Keratinocyte (primary cell): ENCODE results near the gene KIF21A. TPM values are rescaled to one million over a fixed set of nuclear protein-coding genes. Genes with fewer than 3 reads are reported as not detected.

Experiments
- DNase-seq: peaks from one replicate; pipeline ENCODE4 v3.0.0-alpha.2; 2011; ENCODE audit warnings: low read depth, missing footprints, low spot score
- FAIRE-seq: peaks from 2 replicates; lab custom pipeline; 2011; peaks lifted over from hg19 to GRCh38; lab: Jason Lieb, UNC
- H2AFZ ChIP-seq: 2 replicates; pipeline ENCODE4 v1.6.0; 2012; ENCODE audit warnings: low read length, control low read depth, inconsistent platforms; ENCODE audit not compliant: control insufficient read depth
- H3K27ac ChIP-seq: 2 replicates; pipeline ENCODE4 v1.5.1; 2011; ENCODE audit warnings: low read length; ENCODE audit not compliant: control insufficient read depth, insufficient read depth
- H3K27me3 ChIP-seq: 3 replicates; pipeline ENCODE4 v1.6.0; 2011; ENCODE audit warnings: low read length; ENCODE audit not compliant: control insufficient read depth, insufficient read depth; ENCODE audit errors: extremely low read depth
- H3K36me3 ChIP-seq, 2 experiments: 2 replicates in 1 of 2; 3 replicates in 1 of 2; pipeline ENCODE4 v1.5.1; 2011; ENCODE audit warnings: low read length in 2 of 2, mild to moderate bottlenecking in 1 of 2; ENCODE audit not compliant: control insufficient read depth in 2 of 2, insufficient read depth in 2 of 2; ENCODE audit errors: extremely low read depth in 1 of 2
- H3K4me1 ChIP-seq: 3 replicates; pipeline ENCODE4 v1.5.1; 2011; ENCODE audit warnings: low read length; ENCODE audit not compliant: control insufficient read depth, insufficient read depth; ENCODE audit errors: extremely low read depth
- H3K4me2 ChIP-seq: 3 replicates; pipeline ENCODE4 v1.6.0; 2011; ENCODE audit warnings: low read depth, low read length; ENCODE audit not compliant: control insufficient read depth, insufficient read depth; ENCODE audit errors: extremely low read depth
- H3K4me3 ChIP-seq, 3 experiments: fragments of 200-600 bp in 1 of 3; sonication (generic) in 1 of 3; 2 replicates in 2 of 3; 3 replicates in 1 of 3; pipeline ENCODE4 v1.5.1; 2011 to 2016; ENCODE audit warnings: low read length in 3 of 3, mild to moderate bottlenecking in 3 of 3, control low read depth in 2 of 3, inconsistent platforms in 1 of 3, low read depth in 1 of 3, mixed read lengths in 1 of 3, mixed run types in 1 of 3, moderate library complexity in 1 of 3; ENCODE audit not compliant: control insufficient read depth in 2 of 3, insufficient read depth in 2 of 3; ENCODE audit errors: extremely low read depth in 1 of 3
- H3K79me2 ChIP-seq: 2 replicates; pipeline ENCODE4 v1.6.0; 2012; ENCODE audit warnings: low read length; ENCODE audit not compliant: control insufficient read depth, insufficient read depth
- H3K9ac ChIP-seq: 3 replicates; pipeline ENCODE4 v1.6.0; 2011; ENCODE audit warnings: low read length; ENCODE audit not compliant: control insufficient read depth, insufficient read depth; ENCODE audit errors: extremely low read depth
- H3K9me1 ChIP-seq: 3 replicates; pipeline ENCODE4 v1.6.0; 2011; ENCODE audit warnings: low read length; ENCODE audit not compliant: control insufficient read depth, insufficient read depth; ENCODE audit errors: extremely low read depth
- H3K9me3 ChIP-seq: 2 replicates; pipeline ENCODE4 v1.5.1; 2012; ENCODE audit warnings: low read depth, low read length; ENCODE audit not compliant: control insufficient read depth
- H4K20me1 ChIP-seq: 3 replicates; pipeline ENCODE4 v1.6.0; 2011; ENCODE audit warnings: low read length; ENCODE audit not compliant: control insufficient read depth, insufficient read depth; ENCODE audit errors: extremely low read depth
- CTCF ChIP-seq, 3 experiments: IDR thresholded peaks in 1 of 3; conservative IDR thresholded peaks in 1 of 3; optimal IDR thresholded peaks in 1 of 3; 2 replicates in 2 of 3; 3 replicates in 1 of 3; pipeline versions ENCODE3 to v1.5.1; 2011; ENCODE audit warnings: low read length in 3 of 3, mild to moderate bottlenecking in 3 of 3, moderate library complexity in 2 of 3, control low read depth in 1 of 3, inconsistent platforms in 1 of 3; ENCODE audit not compliant: insufficient read depth in 2 of 3; ENCODE audit errors: extremely low read depth in 1 of 3
- EZH2 ChIP-seq: IDR thresholded peaks from one replicate; pipeline ENCODE4 v1.6.1; 2012; ENCODE audit warnings: inconsistent platforms, mild to moderate bottlenecking, low read length, moderate library complexity
- dilution Hi-C: fragments of 300-500 bp; cut with MboI; formaldehyde crosslinking; loops from one replicate; pipeline ENCODE4 v1.7.0; 2020; ENCODE audit warnings: low sequenced_read_pairs; ENCODE audit not compliant: extremely low pct_ligation_motif_present
- polyA plus RNA-seq, 5 experiments: library from polyadenylated mRNA; depleted of rRNA in 3 of 5; stranded (reverse) in 3 of 5; stranded (forward) in 1 of 5; unstranded in 1 of 5; fragments of >200 nt; gene quantifications; 1 replicate in 1 of 5; 2 replicates in 3 of 5; 3 replicates in 1 of 5; pipeline versions ENCODE4 v1.2.1 to v1.2.3, GENCODE V29; 2011 to 2012; ENCODE audit warnings: missing spikeins in 2 of 5, low read depth in 1 of 5, low replicate concordance in 1 of 5

KIF21A gene
- polyA plus RNA-seq, 1 donor (not counting 4 experiments of a cell fraction or from before 2014, with no cell fraction given): 27.5 TPM

GRCh38 chr12:39448038-39448437, 5.1 kb upstream of the KIF21A start:
- no peak for TF ChIP-seq CTCF (optimal IDR thresholded peaks at IDR 0.05 in 1 of 3, IDR thresholded peaks at IDR 0.05 in 1 of 3, conservative IDR thresholded peaks at IDR 0.05 in 1 of 3; ENCODE audit: extremely low read depth in 1 of 3, insufficient read depth in 2 of 3, low read length in 3 of 3)
- no peak for TF ChIP-seq EZH2
- Histone ChIP-seq H3K27ac (no peak overlapping the region), H4K20me1 (no peaks in the 10 kb centered on the region), H3K9me1 (no peaks in the 10 kb centered on the region), H2AFZ (no peak overlapping the region), H3K27me3 (no peaks in the 10 kb centered on the region), H3K9me3 (no peaks in the 10 kb centered on the region), H3K9ac (no peak overlapping the region), H3K36me3 (no peaks in the 10 kb centered on the region), H3K4me3 (no peak overlapping the region), H3K4me2 (no peak overlapping the region), H3K4me1 (peaks cover 4% of the 10 kb centered on the region), H3K79me2 (no peaks in the 10 kb centered on the region)
- FAIRE-seq (no peak), DNase-seq (no peak)
- dilution Hi-C loops: no loop called here

- Histone ChIP-seq H3K36me3 (no peaks in the 10 kb centered on the region), H3K27ac (peak overlapping the region; percentile 39), H3K79me2 (peaks cover 20% of the 10 kb centered on the region), H3K4me3 (peak overlapping the region in 2 of 3 experiments; percentile 53 to 82), H3K9me1 (no peaks in the 10 kb centered on the region), H3K9me3 (no peaks in the 10 kb centered on the region), H3K4me2 (peak overlapping the region; percentile 79), H3K4me1 (peaks cover 15% of the 10 kb centered on the region), H2AFZ (peak overlapping the region; percentile 88), H4K20me1 (no peaks in the 10 kb centered on the region), H3K27me3 (no peaks in the 10 kb centered on the region), H3K9ac (peak overlapping the region; percentile 79)
- TF ChIP-seq EZH2 (no peak), CTCF (optimal IDR thresholded peaks at IDR 0.05 in 1 of 3, IDR thresholded peaks at IDR 0.05 in 1 of 3, conservative IDR thresholded peaks at IDR 0.05 in 1 of 3; ENCODE audit: extremely low read depth in 1 of 3, insufficient read depth in 2 of 3, low read length in 3 of 3) (no peak)
- dilution Hi-C loops: no loop called here
- no peak for DNase-seq
- FAIRE-seq: no peak
Observed at GRCh38 chr12:39443929-39444209, 949 bp upstream of the KIF21A start.
